Measurements from ENCODE around the gene ATP1B3. TPM values are rescaled to one million over a fixed set of nuclear protein-coding genes. Genes with fewer than 3 reads are reported as not detected.

The ATP1B3 gene
- total and polyA plus RNA-seq, 2 of the 13 experiments (the other 11 are each of a cell fraction or from before 2014, with no cell fraction given), result 84.3 to 93.6 TPM

DNA sequence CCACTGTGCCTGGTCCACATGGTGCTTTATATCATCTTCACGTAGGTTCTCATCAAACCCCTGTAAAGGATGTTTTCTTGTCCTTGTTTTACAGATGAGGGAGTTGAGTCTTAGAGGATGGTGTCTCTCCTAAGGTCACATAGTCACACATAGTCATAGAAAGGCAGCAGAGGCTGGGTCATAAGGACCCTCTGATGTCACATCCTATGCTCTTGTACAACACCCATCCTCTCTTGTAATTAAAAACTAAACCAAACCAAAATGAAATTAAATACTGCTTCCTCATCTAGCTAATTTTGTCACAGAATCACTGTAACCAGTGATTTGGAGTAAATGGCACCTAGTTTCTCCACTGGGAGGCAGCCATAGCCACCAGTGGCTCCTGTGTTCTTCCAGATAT lies 21.8 kb upstream of the ATP1B3 start:
- in situ Hi-C loops (cut with HindIII; ENCODE audit: extremely low pct_ligation_motif_present, low pct_unique_long_range_greater_than_20kb), result no loop called here
- Histone ChIP-seq H3K9ac (ENCODE audit: insufficient read depth, low read depth, low read length) (no peak overlapping the region), H3K27ac (ENCODE audit: extremely low read length, insufficient read depth, low read length) (no peak overlapping the region), H3K36me3 (replicated peaks in 1 of 2; ENCODE audit: control insufficient read depth in 1 of 2, insufficient read depth in 2 of 2, low read length in 2 of 2) (no peaks in the 10 kb centered on the region), H3K27me3 (ENCODE audit: control insufficient read depth in 1 of 2, insufficient read depth in 2 of 2, low read length in 2 of 2) (0 out of 5 replicates have a peak, but pooled peaks cover 0 to 3% of the 10 kb centered on the region in 2 experiments), H3K9me3 (ENCODE audit: low read length) (no peaks in the 10 kb centered on the region), H3K79me2 (ENCODE audit: insufficient read depth, low read length) (no peaks in the 10 kb centered on the region), H3K4me1 (ENCODE audit: insufficient read depth, low read length) (peaks cover 5% of the 10 kb centered on the region), H3K4me3 (replicated peaks in 1 of 3; ENCODE audit: insufficient read depth in 1 of 3, low read depth in 2 of 3, low read length in 3 of 3) (no peak overlapping the region), H4K20me1 (ENCODE audit: insufficient read depth, low read length) (no peaks in the 10 kb centered on the region), H3K4me2 (ENCODE audit: low read depth, low read length) (no peak overlapping the region), H2AFZ (ENCODE audit: low read length) (no peak overlapping the region)
- POLR2A ChIA-PET, result no interaction called here
- intact Hi-C loops (cut with micrococcal nuclease; ENCODE audit: unreplicated experiment), result no loop called here
- no TSS peak for BruUV-seq (replicated peaks)
- CTCF ChIA-PET (ENCODE audit: low intra/inter-chr PET ratio, low total read pairs), result no interaction called here
- no peak for TF ChIP-seq BRCA1 (CRISPR knock-in tag; IDR thresholded peaks at IDR 0.05)
- 0 out of 2 replicates have a peak, but pooled peaks have one; percentile 4 for TF ChIP-seq STAG1 (CRISPR knock-in tag; IDR thresholded peaks at IDR 0.05)
- no peak for FAIRE-seq
- DNase-seq (ENCODE audit: low spot score), result no peak
- no peak for ATAC-seq
- no CpG with 5 or more reads among the region's 1 CpG for WGBS (ENCODE audit: low lambda C conversion rate)

DNA sequence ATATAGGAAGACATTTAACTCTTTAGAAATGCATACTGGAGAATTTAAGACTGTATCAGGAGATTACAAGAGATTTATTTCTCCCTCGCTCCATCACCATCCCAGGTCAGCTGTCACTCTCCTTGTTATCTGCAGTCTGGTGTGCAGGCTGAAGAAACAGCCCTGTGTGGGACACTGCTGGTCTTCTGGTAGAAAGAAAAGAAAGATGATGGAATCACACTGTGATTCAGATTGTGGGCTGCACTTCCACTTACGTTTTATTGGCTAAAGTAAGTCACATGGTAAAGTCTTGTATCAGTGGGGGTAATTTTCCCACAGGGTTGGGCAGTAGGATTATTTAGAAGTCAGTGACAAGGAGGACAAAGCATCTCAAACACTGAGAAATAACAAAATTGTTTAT lies 18.1 kb upstream of the ATP1B3 start:
- H3K4me3 ChIP-seq (replicated peaks in 1 of 3; ENCODE audit: insufficient read depth in 1 of 3, low read depth in 2 of 3, low read length in 3 of 3), result no peak overlapping the region
- no peaks in the 10 kb centered on the region for H3K36me3 ChIP-seq (replicated peaks in 1 of 2; ENCODE audit: control insufficient read depth in 1 of 2, insufficient read depth in 2 of 2, low read length in 2 of 2)
- no peaks in the 10 kb centered on the region for H3K79me2 ChIP-seq (ENCODE audit: insufficient read depth, low read length)
- ChIA-PET POLR2A (no interaction called here), CTCF (ENCODE audit: low intra/inter-chr PET ratio, low total read pairs) (no interaction called here)
- H3K9me3 ChIP-seq (ENCODE audit: low read length), result no peaks in the 10 kb centered on the region
- DNase-seq (ENCODE audit: low spot score) (no peak), FAIRE-seq (no peak), ATAC-seq (no peak)
- H4K20me1 ChIP-seq (ENCODE audit: insufficient read depth, low read length), result no peaks in the 10 kb centered on the region
- no peak overlapping the region for H3K9ac ChIP-seq (ENCODE audit: insufficient read depth, low read depth, low read length)
- TF ChIP-seq NFYB (CRISPR knock-in tag; IDR thresholded peaks at IDR 0.05), result 0 out of 2 replicates have a peak, but pooled peaks have one; percentile 24
- TF ChIP-seq, protein P1, sequence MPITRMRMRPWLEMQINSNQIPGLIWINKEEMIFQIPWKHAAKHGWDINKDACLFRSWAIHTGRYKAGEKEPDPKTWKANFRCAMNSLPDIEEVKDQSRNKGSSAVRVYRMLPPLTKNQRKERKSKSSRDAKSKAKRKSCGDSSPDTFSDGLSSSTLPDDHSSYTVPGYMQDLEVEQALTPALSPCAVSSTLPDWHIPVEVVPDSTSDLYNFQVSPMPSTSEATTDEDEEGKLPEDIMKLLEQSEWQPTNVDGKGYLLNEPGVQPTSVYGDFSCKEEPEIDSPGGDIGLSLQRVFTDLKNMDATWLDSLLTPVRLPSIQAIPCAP (CRISPR knock-in tag; IDR thresholded peaks at IDR 0.05; ENCODE audit: low read depth), result no peak
- in situ Hi-C loops (cut with HindIII; ENCODE audit: extremely low pct_ligation_motif_present, low pct_unique_long_range_greater_than_20kb), result no loop called here
- no peak overlapping the region for H3K27ac ChIP-seq (ENCODE audit: extremely low read length, insufficient read depth, low read length)
- H3K4me1 ChIP-seq (ENCODE audit: insufficient read depth, low read length), result peaks cover 26% of the 10 kb centered on the region
- BruUV-seq (replicated peaks), result no TSS peak
- H2AFZ ChIP-seq (ENCODE audit: low read length), result no peak overlapping the region
- WGBS (ENCODE audit: low lambda C conversion rate), result 41% methylated on average over 2 of the region's 2 CpGs
- intact Hi-C loops (cut with micrococcal nuclease; ENCODE audit: unreplicated experiment), result no loop called here
- H3K4me2 ChIP-seq (ENCODE audit: low read depth, low read length), result no peak overlapping the region
- 0 out of 5 replicates have a peak, but pooled peaks cover 0 to 6% of the 10 kb centered on the region in 2 experiments for H3K27me3 ChIP-seq (ENCODE audit: control insufficient read depth in 1 of 2, insufficient read depth in 2 of 2, low read length in 2 of 2)

All from HepG2 (cell line).